Ovary (tissue), 9 donors: ENCODE results near the gene ASF1B. TPM values are rescaled to one million over a fixed set of nuclear protein-coding genes. Genes with fewer than 3 reads are reported as not detected.

Experiments used
- DNase-seq, 5 donors: peaks; one replicate each; pipeline ENCODE4 v3.0.0-alpha.2; 2019 to 2020
- H3K27ac ChIP-seq, 2 donors: fragments of 200-600 bp; one replicate each; pipeline versions ENCODE4 v1.5.1 to v1.8.0; 2019 to 2022
- H3K27me3 ChIP-seq: fragments of 200-600 bp; one replicate; pipeline ENCODE4 v1.8.0; 2022
- H3K36me3 ChIP-seq: fragments of 200-600 bp; sonication (generic); one replicate; pipeline ENCODE4 v1.5.1; 2019
- H3K4me1 ChIP-seq: one replicate; pipeline ENCODE4 v1.8.1; 2013; ENCODE audit warnings: mild to moderate bottlenecking, moderate library complexity; ENCODE audit not compliant: insufficient read depth
- H3K4me3 ChIP-seq: fragments of 200-600 bp; sonication (generic); one replicate; pipeline ENCODE4 v1.5.1; 2017
- H3K9me3 ChIP-seq, 2 donors: fragments of 200-600 bp in 1 of 2; sonication (generic) in 1 of 2; one replicate each; pipeline versions ENCODE4 v1.5.1 to v1.8.1; 2013 to 2019; ENCODE audit warnings: mild to moderate bottlenecking in 1 of 2, moderate library complexity in 1 of 2
- EP300 ChIP-seq: sonication (generic); formaldehyde crosslinking; IDR thresholded peaks from one replicate; pipeline ENCODE4 v1.6.1; 2017; ENCODE audit warnings: antibody characterized with exemption
- POLR2A ChIP-seq: fragments of 450-650 bp; IDR thresholded peaks from one replicate; pipeline ENCODE4 v1.6.1; 2017; ENCODE audit warnings: antibody characterized with exemption, mild to moderate bottlenecking, moderate library complexity
- WGBS, 3 donors: extraction: QIAGEN DNeasy Blood & Tissue Kit in 1 of 3; methylation state at CpG; one replicate each; pipeline versions ENCODE4 v1.1.5 to v1.1.7; 2013 to 2017; 5-methylcytosine and 5-hydroxymethylcytosine counted together
- intact Hi-C, 4 donors: fragments of 100-400 bp; cut with DNase I; formaldehyde crosslinking; loops; one replicate each; pipeline versions ENCODE4 v1.11.0 to v1.15.1; 2022 to 2023
- polyA plus RNA-seq, 2 donors: library from polyadenylated mRNA; stranded (reverse); fragments of 200-250 nt in 1 of 2; fragments of 350-450 nt in 1 of 2; fragmentation: Illumina TruSeq in 1 of 2; extraction: RNeasy Lipid Tissue Mini Kit (QIAGEN cat#74804) in 1 of 2; gene quantifications; one replicate each; pipeline ENCODE4 v1.2.3, GENCODE V29; 2013 to 2014
- total RNA-seq, 7 donors: library from RNA; depleted of rRNA in 2 of 7; stranded (reverse); fragments of >200 nt in 2 of 7; fragmentation: NEBNext Ultra II Directional in 3 of 7; extraction: Animal tissue kit (Norgen Biotek cat#: 25700) in 3 of 7; gene quantifications; one replicate each; pipeline versions ENCODE4 v1.1.0 to v1.2.4, GENCODE V29; 2016 to 2023
- TF ChIP-seq, protein P1 (sequence below), 3 donors: fragments of 450-650 bp in 2 of 3; fragments of 200-600 bp in 1 of 3; IDR thresholded peaks; one replicate each; pipeline versions ENCODE4 v1.5.1 to v1.8.0; 2016 to 2022; ENCODE audit warnings: antibody characterized with exemption in 3 of 3, mild to moderate bottlenecking in 1 of 3
- donor health status: DM: no; HTN: no; CAD: no; lungs with moderate emphysema.
- donor health status: DM: no; HTN: no; CAD: no.
- donor health status: Bipolar disorder and iron deficiency.
- donor health status: DM: yes; HTN: yes; CAD: no.
- donor health status: DM: no; HTN: no; CAD: no.
- donor health status: DM: yes; HTN: yes; CAD: no.

Gene ASF1B
- total and polyA plus RNA-seq, 9 donors: 0.12 to 4.9 (median 1.0) TPM

DNA sequence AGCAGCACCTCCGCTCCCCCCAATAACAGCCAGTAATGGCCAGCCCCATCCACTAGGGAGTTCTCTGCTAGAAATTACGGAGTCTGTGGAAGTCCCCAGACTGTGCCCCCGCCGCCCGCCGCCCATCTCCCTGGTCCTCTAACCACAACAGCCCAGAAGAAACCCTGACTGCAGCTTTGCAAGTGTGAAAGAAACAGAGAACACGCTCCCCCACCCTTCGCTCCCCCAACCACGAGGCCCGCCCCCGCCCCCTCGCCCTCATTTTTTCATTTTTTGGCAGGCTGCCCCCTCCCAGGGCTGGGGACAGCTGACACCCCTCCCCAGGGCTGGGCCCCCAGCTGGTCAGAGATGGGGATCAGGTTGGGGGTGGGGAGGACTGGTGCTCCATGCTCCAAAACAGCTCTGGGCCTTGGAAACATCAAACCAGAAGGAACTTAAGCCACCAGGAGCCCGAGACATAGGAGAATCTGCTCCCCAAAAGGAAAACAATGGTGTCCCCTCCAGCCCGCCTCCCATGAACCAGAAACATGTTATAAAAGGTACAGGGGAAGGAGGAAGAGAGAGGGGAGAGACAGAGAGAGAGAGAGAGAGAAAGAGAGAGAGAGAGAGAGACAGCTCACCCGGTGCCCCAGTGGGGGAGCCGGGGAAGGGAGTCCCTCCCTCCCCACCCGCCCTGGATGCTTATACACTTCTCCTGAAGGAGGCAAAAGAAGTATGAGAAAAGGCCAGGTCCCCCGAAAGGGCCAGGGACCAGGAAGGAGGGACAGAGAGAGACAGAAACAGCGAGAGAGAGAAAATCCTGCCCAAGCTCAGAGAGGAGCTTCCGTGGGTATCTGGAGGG, 29.8 kb upstream of the ASF1B start:
- intact Hi-C loops: no loop called here
- Histone ChIP-seq H3K4me3 (no peak overlapping the region), H3K27me3 (no peaks in the 10 kb centered on the region), H3K9me3 (no peaks in the 10 kb centered on the region), H3K4me1 (peaks cover 3% of the 10 kb centered on the region), H3K27ac (peak overlapping the region in 1 of 2 donors; percentile 52), H3K36me3 (no peaks in the 10 kb centered on the region)
- TF ChIP-seq, protein P1, sequence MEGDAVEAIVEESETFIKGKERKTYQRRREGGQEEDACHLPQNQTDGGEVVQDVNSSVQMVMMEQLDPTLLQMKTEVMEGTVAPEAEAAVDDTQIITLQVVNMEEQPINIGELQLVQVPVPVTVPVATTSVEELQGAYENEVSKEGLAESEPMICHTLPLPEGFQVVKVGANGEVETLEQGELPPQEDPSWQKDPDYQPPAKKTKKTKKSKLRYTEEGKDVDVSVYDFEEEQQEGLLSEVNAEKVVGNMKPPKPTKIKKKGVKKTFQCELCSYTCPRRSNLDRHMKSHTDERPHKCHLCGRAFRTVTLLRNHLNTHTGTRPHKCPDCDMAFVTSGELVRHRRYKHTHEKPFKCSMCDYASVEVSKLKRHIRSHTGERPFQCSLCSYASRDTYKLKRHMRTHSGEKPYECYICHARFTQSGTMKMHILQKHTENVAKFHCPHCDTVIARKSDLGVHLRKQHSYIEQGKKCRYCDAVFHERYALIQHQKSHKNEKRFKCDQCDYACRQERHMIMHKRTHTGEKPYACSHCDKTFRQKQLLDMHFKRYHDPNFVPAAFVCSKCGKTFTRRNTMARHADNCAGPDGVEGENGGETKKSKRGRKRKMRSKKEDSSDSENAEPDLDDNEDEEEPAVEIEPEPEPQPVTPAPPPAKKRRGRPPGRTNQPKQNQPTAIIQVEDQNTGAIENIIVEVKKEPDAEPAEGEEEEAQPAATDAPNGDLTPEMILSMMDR (IDR thresholded peaks at IDR 0.05): no peak
- TF ChIP-seq POLR2A: no peak
- TF ChIP-seq EP300: no peak
- WGBS, 3 donors: 57 to 61% (median 58%) methylated on average over 20 of the region's 20 CpGs
- DNase-seq: no peak

DNA sequence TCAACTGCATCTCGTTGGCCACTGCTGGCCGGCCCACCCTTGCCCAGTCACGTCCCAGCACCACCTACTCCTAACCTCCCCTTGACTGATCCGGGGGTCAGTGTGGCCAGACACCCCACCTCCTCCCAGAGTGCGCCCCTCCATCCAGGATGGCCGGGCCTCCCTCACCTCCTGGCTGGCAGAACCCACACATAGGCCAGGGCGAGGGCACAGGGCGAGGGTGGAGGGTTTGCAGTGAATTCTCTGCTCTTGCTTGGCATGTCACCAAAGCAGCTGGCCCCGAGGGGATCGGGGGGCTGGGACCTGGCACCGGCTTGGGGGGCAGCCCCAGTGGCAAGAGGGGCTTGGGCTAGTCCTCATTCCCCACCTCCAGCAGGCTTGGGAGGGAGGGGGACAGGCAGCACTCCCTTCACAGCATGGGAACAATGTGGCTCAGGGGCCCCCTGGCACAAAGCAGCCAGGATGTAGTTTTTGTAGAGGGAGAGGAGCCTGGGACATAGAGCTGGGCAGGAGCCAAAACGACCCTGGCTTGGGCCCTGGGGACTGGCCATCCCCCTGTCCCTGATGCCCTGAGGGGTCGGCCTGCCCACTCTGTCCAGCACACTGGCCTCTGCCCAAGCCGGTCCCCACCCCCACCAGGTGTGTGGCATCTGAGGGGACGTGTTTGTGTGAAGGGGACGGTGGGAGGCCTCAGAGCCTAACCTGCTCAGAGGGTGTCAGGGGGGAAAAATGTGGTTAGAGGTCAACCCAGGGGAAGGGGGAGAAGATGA, 28.5 kb upstream of the ASF1B start:
- peaks cover 3% of the 10 kb centered on the region for H3K4me1 ChIP-seq
- DNase-seq: no peak
- intact Hi-C loops: no loop called here
- H3K36me3 ChIP-seq: no peaks in the 10 kb centered on the region
- H3K9me3 ChIP-seq: no peaks in the 10 kb centered on the region
- H3K27ac ChIP-seq: no peak overlapping the region
- TF ChIP-seq, protein P1 (IDR thresholded peaks at IDR 0.05): no peak
- TF ChIP-seq POLR2A (no peak), EP300 (no peak)
- no peaks in the 10 kb centered on the region for H3K27me3 ChIP-seq
- WGBS, 3 donors: 72 to 78% (median 77%) methylated on average over 15 to 16 of the region's 16 CpGs
- H3K4me3 ChIP-seq: no peak overlapping the region

DNA sequence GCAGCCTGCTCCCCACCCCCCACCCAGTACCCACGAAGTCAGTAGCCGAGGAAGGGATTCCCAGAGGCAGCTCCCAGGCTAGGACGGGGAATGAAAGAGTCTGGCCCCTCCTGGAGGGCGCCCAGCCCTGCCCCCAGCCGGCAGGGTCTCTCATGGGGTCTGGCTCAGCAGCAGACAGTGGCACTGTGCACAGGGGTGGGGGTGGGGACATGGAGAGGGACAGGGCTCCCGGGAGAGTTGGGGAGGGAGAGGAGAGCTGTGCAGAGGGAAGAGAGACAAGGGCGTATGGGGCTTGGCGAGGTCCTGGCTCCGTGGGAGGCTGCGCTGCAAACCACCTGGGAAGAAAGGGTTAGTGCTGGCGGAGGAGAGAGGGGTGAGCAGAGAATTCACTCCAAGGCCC, 27.7 kb upstream of the ASF1B start:
- TF ChIP-seq, protein P1 (IDR thresholded peaks at IDR 0.05): no peak
- no peak for TF ChIP-seq EP300
- no peak for TF ChIP-seq POLR2A
- Histone ChIP-seq H3K9me3 (no peaks in the 10 kb centered on the region), H3K36me3 (no peaks in the 10 kb centered on the region), H3K4me3 (no peak overlapping the region), H3K4me1 (peaks cover 3% of the 10 kb centered on the region), H3K27me3 (no peaks in the 10 kb centered on the region), H3K27ac (no peak overlapping the region)
- no peak for DNase-seq
- 70 to 79% (median 74%) methylated on average over 11 of the region's 11 CpGs for WGBS, 3 donors
- intact Hi-C loops: no loop called here

DNA sequence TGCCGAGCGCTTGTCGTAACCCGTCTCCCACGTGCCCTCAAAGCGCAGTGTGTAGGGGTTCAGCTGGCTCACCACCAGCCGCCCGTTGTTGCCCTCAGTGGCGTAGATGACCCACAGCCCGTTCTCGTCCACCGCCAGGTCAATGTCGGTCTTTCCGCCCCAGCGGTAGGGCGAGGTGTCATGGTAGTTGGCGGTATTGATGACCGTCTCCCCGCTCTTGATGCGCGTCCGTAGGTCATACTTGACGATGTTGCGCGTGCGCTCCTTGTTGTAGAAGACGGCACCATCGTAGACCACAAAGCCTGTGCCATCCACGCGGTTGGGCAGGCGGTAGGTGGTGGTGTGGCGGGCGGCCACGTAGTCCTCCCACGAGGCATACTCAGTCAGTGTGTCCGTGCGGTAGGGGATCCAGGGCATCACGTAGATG, 26.5 kb upstream of the ASF1B start:
- Histone ChIP-seq H3K27ac (no peak overlapping the region), H3K36me3 (no peaks in the 10 kb centered on the region), H3K27me3 (no peaks in the 10 kb centered on the region), H3K4me3 (no peak overlapping the region), H3K4me1 (peaks cover 3% of the 10 kb centered on the region), H3K9me3 (no peaks in the 10 kb centered on the region)
- intact Hi-C loops: no loop called here
- TF ChIP-seq POLR2A (no peak), EP300 (no peak)
- TF ChIP-seq, protein P1 (IDR thresholded peaks at IDR 0.05): no peak
- DNase-seq: no peak
- WGBS, 3 donors: 95 to 97% (median 97%) methylated on average over 38 of the region's 38 CpGs
